ENCODE results near the gene GOLGA3. TPM values are rescaled to one million over a fixed set of nuclear protein-coding genes. Genes with fewer than 3 reads are reported as not detected.

Gene GOLGA3
- total and polyA plus RNA-seq, 2 experiments from 2014 or later, result 10.3 to 57.8 TPM

GRCh38 chr12:132784580-132784979 is 44.1 kb downstream of the GOLGA3 start (continued):
- TF ChIP-seq CTCF (conservative IDR thresholded peaks at IDR 0.05; ENCODE audit: low read depth in 2 of 2), result no peak
- TF ChIP-seq ZNF114 (CRISPR knock-in tag; IDR thresholded peaks at IDR 0.05), result no peak
- TF ChIP-seq POLR2AphosphoS5 (IDR thresholded peaks at IDR 0.05; ENCODE audit: low read depth), result no peak
- TF ChIP-seq JUNB (IDR thresholded peaks at IDR 0.05; ENCODE audit: unreplicated experiment), result no peak
- no peak for TF ChIP-seq STAT1 (IDR thresholded peaks at IDR 0.05; ENCODE audit: unreplicated experiment)
- TF ChIP-seq ETS1 (IDR thresholded peaks at IDR 0.05), result no peak
- no peak for TF ChIP-seq REST (IDR thresholded peaks at IDR 0.05; ENCODE audit: unreplicated experiment)
- no peak for TF ChIP-seq ZNF331 (CRISPR knock-in tag; IDR thresholded peaks at IDR 0.05; ENCODE audit: low read depth)
- TF ChIP-seq EZH2 (IDR thresholded peaks at IDR 0.05; ENCODE audit: low read depth, unreplicated experiment), result no peak
- no peak for TF ChIP-seq CREB1 (CRISPR knock-in tag; IDR thresholded peaks at IDR 0.05; ENCODE audit: low read depth)

- no peaks in the 10 kb centered on the region for H3K27me3 ChIP-seq (ENCODE audit: insufficient read depth)
- H3K27ac ChIP-seq (ENCODE audit: low read depth), result no peak overlapping the region
- no peaks in the 10 kb centered on the region for H3K9me2 ChIP-seq (ENCODE audit: insufficient read depth)
- no peak for ATAC-seq
- Mint-ChIP-seq H3K4me3 (no peak overlapping the region), H3K4me1 (no peaks in the 10 kb centered on the region), H3K27ac (no peak overlapping the region), H3K36me3 (ENCODE audit: low read depth) (peaks cover 70% of the 10 kb centered on the region), H3K9me3 (no peaks in the 10 kb centered on the region), H3K27me3 (ENCODE audit: insufficient read depth, low read depth, poor library complexity) (peaks cover 11% of the 10 kb centered on the region)
- DNase-seq (ENCODE audit: low spot score), result no peak
- no peak overlapping the region for H3K4me3 ChIP-seq
- TF ChIP-seq EZH2 (IDR thresholded peaks at IDR 0.05; ENCODE audit: low read depth, unreplicated experiment), result no peak
- TF ChIP-seq CTCF (conservative IDR thresholded peaks at IDR 0.05; ENCODE audit: low read depth in 2 of 2), result no peak
- no peaks in the 10 kb centered on the region for H4K20me1 ChIP-seq (replicated peaks; ENCODE audit: insufficient read depth)
- H3F3A ChIP-seq (replicated peaks; ENCODE audit: low read depth), result 0 out of 2 replicates have a peak, but pooled peaks cover 5% of the 10 kb centered on the region
- peaks cover 21% of the 10 kb centered on the region for H3K36me3 ChIP-seq (ENCODE audit: insufficient read depth)
- H3K4me2 ChIP-seq, result no peak overlapping the region
- H2AFZ ChIP-seq, result no peak overlapping the region
- no peaks in the 10 kb centered on the region for H3K4me1 ChIP-seq (ENCODE audit: insufficient read depth)
- no peaks in the 10 kb centered on the region for H3K79me2 ChIP-seq (replicated peaks; ENCODE audit: insufficient read depth)
Observed at GRCh38 chr12:132783917-132784531, 44.6 kb downstream of the GOLGA3 start.

Data from GM23338 (cell line).